Measurements from ENCODE around the gene C2orf49.
"Not testable (repeated sequence)": the region's sequence is repeated elsewhere in the genome, so short reads cannot be mapped to it uniquely, and the experiment has no call there.

C2orf49 gene

DNA sequence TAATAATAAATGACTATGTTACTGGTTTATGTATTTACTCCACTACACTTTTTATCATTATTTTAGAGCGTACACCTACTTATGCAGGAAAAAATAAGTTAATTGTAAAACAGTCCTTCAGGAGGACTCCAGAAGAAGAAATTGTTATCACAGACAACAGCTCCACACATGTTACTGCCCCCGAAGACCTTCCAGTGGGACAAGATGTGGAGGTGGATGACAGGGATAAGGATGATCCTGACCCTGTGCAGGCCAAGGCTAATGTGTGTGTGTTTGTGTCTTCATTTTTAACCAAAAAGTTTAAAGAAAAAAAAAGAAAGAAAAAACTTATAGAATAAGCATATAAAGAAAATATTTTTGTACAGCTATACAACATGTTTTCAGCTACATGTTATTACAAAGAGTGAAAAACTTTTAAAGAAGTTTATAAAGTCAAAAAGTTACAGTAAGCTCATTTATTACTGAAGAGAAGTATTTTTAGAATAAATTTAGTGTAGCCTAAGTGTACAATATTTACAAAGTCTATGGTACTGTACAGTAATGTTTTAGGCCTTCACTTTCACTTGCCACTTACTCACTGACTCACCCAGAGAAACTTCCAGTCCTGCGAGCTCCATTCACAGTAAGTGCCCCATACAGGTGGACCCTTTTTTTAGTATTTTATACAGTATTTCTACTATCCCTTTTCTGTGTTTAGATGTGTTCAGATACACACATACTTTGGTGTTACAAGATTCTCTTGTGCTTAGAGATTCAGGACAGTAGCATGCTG is 15.3 kb upstream of the C2orf49 start:
- DNase-seq: peak; percentile 12

DNA sequence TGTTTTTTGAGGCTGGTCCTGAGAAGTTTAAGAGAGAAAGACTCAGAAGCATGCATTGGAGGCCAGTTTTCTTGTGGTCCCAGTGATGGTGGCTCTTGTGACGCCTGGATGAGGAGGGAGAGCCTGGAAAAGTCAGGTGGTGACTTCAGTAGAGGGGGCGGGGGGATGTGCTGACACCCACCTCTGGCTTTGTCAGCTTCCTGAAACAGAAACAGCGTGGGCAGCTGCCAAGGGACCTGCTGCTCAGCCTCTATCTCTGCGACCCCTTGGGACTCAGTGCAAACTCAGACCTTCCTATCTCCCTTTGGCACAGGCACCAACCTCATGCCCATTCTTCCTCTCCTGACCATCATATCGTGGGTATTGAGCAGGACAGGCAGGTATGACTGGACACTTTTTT is 14.2 kb upstream of the C2orf49 start:
- no peak for DNase-seq

DNA sequence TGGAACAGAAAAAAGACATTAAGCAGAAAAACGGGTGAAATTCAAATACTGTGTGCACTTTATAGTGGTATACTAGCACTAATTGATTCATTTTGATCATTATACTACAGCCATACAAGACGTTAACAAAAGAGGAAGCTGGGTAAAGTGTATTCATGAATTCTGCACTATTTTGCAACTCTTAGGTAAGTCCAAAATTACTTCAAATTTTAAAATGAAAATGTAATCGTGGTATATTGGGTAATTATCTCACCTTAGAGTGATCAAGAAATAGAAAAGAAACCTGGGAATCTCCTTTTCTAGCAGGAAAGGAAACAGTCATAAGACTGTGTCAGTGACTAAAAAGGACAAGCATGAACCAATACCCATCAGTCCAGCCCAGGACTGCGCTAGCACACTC is 13.2 kb upstream of the C2orf49 start:
- DNase-seq: no peak

DNA sequence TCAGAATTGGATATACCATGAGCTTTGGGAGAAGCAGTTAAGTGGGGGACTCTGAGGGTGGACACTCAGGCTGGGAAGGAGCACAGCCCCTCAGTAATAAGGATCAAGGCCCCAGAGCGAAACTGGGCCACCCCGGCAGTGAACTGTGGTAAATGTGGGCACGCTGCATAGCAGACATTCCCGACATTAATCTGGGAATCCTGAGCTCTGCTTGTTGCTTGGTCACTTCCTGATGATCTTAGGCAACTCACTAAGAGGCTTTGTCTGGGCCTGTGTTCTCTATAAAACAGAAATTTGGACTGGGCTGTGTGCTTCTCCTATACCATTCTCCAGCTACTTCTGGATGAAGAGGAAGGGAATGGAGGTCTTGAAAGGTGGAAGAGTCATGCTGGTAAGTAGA is 12.6 kb upstream of the C2orf49 start:
- peak; percentile 66 for DNase-seq

DNA sequence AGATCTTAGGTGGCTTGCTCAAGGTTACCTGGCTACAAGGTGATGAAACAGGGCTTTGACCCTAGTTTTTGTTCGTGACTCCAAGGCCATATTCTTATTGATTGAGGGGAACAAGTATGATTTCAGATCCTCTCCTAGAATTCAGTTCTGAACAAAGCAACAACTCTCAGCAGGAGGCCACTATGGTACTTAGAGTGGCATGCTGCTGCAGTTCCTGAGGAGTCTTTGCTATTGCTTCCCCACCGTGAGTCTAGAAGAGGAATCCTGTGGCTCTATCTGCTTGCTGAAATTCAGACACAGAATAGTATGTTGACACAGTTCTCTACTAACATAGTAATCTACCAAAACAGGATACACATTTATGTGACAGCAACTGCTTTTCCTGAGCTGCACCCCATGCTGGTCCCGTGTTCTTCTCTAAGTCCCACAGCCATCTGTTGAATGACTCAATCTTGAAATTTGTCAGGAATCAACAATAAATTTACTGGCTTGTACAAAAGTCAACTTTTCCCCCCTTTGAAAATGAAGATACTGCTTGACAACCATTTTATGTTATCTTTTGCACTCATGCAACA is 11.9 kb upstream of the C2orf49 start:
- peak; percentile 77 for DNase-seq

DNA sequence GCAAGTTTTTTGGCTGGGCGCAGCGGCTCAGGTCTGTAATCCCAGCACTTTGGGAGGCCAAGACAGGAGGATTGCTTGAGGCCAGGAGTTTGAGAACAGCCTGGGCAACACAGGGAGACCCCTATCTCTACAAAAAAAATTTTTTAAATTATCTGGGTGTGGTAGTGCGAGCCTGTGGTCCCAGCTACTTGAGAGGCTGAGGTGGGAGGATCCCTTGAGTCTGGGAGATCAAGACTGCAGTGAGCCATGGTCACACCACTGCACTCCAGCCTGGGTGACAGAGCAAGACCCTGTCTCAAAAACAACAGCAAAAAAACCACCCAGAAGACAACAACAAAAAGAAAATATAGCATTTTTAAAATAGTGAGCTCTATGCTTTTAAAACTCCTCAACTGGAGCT is 10.1 kb upstream of the C2orf49 start:
- DNase-seq: not testable (repeated sequence)

DNA sequence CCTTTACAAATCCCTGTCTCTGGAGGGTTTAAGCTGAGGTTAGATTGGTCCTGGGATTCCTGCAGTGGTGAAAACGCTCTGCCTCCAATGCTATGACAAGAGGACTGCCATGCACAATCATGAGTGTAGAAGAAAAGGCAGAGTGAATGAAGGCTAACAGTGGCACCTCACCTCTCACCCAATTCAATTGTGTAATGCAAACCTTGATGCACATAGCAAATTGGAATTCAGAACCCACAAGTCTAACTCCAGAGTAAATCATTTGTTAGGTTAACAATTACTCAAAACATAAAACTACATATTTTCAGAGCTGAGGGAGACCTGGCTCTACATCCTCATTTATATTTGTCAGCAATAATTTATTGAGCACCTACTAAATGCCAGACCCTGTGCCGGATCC is 9.7 kb upstream of the C2orf49 start:
- peak; percentile 24 for DNase-seq

DNA sequence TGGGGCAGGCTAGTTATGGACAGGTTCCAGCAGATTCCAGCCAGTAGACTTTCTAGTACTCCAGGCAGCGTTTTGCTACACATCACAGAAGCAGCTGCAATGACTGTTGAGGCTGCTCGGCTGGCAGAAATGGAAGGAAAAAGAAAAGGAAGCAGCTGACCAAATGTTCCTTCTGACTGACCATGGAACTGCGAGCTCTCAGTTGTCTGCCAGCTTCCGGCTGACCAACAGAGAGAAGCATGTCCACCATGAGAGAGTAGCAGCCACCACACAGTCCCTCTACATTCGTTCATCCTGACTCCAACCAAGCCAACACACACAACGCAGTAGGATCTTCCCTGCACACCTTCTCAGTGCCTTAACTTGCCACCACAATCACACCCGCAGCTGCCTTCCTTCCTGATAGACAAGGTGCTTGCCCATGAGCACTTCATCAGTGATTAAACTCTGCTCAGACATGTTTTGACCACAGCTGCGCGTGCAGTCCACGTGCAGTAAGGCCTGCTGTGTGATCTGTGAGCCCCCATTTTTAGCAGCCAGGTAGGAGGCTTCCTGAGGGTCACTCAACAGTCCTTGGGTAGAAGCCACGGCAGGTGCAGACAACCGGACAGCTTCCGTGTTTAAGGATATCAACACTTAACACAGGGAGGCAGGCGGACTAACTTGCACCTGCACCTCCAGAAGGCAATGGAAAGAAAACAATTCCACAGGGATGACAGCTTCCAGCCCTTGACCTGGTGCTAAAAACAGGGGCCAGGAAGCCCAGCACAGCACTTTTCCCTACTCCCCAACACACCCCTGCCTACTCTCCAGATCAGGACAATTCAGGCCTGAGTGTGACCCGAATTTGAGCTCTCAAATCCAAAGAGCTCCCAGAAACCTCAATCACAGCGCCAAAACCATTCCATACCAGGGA is 8.8 kb upstream of the C2orf49 start:
- peak; percentile 26 for DNase-seq

DNA sequence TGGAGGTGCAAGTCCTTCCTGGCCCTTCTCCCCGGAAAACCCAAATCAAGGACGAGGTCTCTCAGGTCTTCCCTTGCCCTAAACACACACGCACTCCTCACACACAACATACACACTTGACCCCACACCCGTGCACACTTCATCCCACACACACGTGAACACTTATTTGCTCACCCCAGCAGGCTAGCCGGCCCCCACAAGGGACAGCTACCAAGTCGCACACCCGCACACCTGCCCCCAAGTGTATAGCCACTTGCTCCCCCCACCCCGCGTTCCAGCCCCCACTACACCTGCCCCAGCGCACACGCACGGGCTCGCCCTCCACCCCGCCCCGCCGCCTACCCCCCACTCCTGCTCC is 8.2 kb upstream of the C2orf49 start:
- no peak for DNase-seq

DNA sequence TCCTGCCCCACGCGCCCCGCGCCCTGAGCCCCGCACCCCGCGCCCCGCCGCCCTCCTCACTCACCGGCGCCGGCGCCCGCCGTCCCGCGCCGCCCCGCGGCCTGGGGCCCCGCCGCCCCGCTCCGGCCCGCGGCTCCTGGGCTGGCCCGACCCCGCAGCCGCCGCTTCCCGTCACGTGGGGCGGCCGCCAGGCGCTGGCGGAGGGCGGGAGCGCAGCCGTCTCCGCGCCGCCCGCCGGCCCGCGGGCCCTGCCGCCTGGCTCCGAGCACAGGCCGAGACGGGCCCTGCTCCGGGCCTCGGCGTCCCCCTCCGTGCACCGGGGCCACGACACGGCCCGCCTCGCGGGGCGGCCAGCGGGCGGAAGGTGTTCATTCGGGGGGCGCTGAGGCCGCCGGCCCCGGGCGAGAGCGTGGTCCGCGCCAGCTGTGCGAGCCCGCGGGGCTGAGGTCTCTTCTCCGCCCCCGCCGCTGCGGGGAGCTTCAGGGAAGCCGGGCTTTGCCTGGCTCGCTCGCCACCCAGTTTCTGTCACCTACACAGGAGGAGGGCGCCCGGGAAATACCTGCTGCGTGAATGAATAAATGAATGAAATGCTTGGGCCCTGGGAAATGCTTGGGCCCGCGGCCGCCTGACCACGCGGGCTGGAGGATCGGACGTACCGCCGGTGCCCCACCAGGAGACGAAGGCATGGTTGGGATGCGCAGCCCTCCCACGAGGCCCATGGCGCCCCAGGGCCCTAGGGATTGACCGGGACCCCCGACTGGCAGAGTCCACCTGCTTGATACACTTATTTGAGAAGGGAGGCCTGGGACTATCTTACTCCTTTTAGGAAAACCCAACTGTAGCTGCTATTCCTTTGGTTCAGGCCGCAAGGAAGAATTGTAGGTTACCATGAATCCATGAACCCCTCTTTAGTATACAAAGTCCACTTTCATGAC is 7.5 kb upstream of the C2orf49 start, which contains the start of gene TGFBRAP1:
Gene TGFBRAP1 (minus strand): TSS at position 175 of the 935 bp plus-strand sequence. CDS start 21,434 bp downstream, outside the sequence.
- peak; percentile 55 for DNase-seq

DNA sequence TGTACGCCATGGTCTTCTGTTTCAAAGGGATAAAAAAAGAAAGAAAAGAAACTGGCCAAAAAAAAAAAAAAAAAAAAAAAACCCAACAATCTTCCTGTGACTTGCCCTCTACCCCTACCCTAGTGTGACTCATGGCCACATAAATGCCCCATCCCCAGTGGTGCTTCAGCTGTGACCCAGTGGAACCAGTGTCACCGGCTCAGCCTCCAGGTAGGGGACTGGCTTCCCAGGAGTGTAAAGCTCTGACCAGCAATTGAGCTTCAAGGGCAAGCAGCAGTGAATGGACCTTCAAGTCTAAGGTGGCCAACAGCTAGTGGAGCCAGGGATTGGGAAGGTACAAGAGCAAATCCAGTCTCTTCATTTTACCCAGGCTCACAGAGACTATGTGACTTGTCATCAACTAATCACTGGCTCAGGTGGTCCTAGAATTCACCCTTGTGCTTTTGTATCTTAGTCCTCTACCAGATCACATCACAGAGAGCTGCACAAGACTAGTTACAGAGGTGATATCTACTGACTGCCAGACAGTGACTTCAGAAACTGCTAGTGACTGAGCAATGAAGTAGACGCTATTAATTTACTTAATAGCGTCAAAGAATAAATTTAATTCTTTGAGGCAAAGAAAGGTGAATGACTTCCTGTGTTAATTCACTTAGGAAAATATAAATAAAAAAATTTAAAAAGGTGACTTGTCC is 6.5 kb upstream of the C2orf49 start:
- DNase-seq: no peak

DNA sequence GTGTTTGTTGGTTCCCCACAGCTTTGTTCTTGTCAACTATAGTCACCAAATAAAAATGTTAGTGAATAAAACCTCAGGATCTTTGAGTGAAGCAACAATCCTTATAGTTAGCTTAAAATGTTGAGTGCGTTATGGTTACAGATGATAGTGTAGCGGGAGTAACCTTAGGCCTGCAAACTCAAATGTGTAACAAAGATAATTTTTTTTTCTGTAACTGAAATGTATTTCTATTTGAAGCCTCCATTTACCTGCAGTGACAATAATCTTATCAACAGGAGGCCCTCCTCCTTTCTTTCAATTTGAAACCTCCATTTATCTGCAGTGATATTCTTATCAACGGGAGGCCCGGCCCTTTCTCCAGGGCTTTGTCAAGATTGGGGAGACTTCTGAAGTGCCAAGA is 3.1 kb upstream of the C2orf49 start:
- no peak for DNase-seq

DNA sequence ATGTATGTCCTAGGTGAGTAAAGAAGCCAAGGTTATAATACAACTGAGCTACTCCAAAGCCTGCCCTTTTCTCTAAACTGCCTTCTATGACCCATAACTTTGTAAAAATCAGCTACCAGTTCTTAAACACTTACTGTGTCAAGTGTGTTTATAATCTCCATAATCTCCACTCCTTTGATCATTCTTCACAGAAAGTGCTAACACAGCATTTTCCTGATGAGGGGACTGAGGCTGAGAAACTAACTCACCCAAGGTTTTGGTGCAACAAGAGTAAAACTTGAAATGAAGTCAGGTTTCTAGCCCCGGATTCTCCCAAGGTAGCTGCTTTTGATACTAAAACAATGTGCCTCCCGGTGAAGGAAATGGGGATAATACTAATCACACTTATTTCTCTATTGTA is 1.9 kb upstream of the C2orf49 start:
- no peak for DNase-seq

DNA sequence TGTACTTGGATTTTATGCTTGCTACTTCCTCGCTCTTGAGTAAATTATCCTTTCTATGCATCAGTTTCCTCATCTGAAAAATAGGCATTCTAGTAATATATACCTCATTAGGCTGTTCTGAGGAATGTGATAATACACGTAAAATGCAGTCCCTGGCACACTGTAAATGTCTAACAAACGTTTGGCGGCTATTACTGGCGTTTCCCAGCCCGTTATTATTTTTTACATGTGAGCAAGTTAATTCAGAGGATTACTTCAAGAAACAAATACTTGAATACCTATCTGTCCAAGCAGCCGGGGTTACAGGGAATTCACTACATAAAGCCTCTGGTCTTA is 586 bp upstream of the C2orf49 start:
- no peak for DNase-seq

DNA sequence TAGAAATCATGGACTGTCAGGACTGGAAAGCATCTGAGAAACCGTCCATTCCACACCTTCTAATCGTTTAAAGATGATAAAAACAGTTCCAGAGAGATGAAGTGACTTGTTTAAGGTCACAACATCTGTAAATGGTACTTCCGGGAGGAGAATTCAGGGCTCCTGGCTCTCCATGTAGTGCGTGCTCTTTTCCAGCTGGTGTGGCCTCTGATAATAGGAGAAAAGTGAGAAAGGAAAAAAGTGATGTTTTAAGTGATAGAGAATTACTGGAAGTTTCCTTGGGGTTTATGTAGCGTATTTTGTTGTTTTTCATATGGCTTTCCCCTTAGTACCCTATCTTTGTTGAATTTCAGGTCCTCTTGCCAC is 663 bp downstream of the C2orf49 start:
- DNase-seq: no peak

DNA sequence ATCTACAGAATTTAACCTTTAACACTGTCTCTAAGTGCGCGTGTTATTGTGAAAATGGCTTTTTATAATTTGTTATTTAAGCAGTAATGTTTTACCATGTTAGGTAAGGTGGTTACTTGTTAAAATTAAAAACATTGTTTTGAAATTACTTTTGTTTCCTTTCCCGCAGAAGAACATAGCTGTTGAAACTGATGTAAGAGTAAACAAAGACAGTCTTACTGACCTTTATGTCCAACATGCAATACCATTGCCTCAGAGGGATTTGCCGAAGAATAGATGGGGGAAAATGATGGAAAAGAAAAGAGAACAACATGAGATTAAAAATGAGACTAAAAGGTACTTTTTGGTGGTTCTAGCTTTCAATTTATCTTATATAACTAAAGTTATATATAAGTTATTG is 2.1 kb downstream of the C2orf49 start:
- no peak for DNase-seq

DNA sequence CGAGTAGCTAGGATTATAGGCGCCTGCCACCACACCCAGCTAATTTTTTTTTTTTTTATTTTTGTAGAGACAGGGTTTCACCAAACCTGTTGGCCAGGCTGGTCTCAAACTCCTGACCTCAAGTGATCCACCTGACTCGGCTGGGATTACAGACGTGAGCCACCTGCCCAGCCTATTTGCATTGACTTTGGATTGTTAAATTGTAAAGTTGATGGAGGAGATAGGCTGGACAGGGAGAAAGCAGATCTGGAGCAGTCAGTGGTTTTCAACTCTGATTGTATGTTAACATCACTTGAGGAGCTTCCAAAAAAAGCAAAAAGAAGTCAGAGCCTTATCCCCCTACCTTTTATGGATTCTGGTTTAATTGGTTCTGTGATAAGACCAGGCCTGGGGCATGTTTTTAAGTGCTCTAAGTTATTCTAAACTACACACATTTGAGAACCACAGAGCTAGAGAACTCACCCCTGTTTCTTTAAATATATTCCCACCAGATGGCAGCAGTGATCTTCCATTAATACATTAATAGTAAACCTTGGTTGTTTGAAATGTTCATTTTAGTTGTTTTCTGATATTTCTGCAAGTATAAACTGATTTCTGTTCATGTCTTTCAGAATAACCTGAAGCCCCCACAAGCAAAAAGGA is 7.5 kb downstream of the C2orf49 start:
- DNase-seq: peak; percentile 29

DNA sequence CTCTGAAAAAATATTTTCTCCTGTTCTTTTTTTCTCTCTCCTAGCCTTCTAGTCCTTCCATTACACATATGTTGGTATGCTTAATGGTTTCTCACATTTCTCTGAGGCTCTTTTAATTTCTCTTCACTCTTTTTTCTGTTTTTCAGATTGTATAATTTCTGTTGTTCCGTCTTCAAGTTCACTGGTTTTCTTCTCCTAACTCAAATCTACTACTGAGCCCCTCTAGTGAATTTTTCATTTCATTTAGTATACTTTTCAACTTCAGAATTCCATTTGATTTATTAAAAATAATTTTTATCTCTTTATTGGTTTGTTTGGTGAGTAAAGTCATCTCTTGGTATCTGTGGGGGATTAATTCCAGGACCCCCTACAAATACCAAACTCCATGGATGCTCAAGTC is 19.8 kb downstream of the C2orf49 start:
- DNase-seq: no peak

DNA sequence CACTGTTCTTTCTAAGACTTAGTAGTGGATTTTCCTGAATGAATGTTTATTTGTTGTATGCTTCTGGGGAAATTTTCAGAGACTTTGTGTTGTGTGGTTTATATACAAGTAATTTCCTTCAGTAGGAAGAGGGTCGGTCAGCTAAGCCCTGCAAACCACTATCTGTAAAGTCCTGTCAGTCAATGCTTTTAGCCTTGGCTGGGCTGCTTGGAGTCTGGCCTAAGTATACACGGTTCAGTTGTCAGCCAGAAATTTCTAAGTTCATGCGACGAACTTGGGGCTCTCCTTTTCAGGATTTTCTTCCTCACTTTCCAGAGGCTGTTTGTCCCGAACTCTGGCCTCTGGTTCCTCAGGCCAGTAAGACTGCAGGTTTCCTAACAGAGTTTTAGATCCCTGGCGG is 21.3 kb downstream of the C2orf49 start:
- no peak for DNase-seq

DNA sequence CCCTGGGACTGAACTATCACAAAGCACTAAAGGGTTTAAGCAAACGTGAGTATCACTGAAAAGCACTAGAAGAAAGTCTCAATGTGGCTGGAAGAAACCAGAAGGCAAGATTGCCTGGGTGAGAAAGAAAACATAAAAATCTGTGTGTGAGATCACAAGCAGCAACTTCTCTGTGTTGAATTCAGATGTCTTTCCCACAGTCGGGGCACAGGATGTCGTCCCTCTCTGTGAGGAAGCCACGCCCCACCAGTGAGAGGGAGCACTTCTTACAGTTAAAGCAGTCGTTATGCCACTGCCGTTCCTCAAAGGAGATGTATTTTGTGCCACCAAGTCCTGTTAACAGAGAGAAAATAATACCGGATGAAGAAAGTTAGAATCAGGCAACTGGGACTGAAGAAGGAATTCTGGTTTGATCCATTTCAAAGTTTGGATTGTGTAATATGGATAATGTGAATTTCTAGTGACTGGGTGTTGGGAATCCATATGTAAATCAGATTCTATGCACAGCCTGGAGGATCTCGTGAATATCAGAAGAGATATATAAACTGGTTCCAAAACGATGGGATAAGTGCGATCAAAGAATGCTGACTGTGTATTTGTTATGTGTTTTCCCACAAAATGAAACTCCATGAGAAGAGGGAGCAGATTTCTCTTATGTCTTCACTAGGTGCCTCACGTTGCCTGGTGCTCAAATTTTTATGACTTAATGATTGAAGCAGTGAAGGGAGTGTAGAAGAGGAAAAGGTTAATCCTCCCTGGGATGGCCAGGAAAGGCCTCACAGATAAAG is 24.0 kb downstream of the C2orf49 start:
- no peak for DNase-seq
